HG02981 (cell line): ENCODE measurements around the gene ECI2.

Experiments
- ATAC-seq: cut with Tn5 transposase; IDR thresholded peaks from one replicate; pipeline ENCODE4 v1.9.1; 2021; ENCODE audit warnings: mild to moderate bottlenecking, moderate library complexity; ENCODE audit not compliant: unreplicated experiment

ECI2 gene

GRCh38 chr6:4134841-4135664, at the start of gene ECI2:
ECI2 (minus strand) TSS chr6:4135575; CDS start chr6:4135560, 15 bp downstream.
- ATAC-seq = peak; percentile 43

DNA sequence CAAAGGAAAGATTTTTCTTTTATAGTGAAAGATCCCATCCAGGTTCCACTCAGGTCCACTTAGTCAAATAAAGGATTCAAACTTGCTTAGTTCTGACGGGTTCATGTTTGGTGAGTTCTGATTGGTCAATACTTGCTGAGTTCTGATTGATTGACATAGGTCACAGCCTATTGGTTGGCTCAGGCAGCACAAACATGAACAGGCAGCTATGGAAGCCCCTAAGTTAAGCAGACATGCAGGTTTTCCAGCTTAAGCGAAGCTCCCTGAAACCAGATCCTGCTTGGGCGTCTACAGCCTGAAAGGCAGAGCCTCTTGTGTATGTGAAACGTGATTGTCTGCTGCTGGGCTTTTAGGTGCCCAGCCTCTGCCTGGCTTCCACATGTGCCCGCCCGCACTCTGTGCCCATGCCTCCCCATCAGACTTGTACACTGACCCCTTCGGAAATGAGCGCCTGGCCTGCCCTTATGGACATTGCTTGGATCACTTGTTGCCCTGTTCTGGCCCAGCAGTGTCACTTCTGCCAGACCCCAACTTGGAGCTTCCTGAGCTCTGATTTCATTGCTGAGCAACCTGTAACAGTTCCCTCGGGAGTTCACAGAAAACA, 45.4 kb upstream of the ECI2 start:
- ATAC-seq = no peak

DNA sequence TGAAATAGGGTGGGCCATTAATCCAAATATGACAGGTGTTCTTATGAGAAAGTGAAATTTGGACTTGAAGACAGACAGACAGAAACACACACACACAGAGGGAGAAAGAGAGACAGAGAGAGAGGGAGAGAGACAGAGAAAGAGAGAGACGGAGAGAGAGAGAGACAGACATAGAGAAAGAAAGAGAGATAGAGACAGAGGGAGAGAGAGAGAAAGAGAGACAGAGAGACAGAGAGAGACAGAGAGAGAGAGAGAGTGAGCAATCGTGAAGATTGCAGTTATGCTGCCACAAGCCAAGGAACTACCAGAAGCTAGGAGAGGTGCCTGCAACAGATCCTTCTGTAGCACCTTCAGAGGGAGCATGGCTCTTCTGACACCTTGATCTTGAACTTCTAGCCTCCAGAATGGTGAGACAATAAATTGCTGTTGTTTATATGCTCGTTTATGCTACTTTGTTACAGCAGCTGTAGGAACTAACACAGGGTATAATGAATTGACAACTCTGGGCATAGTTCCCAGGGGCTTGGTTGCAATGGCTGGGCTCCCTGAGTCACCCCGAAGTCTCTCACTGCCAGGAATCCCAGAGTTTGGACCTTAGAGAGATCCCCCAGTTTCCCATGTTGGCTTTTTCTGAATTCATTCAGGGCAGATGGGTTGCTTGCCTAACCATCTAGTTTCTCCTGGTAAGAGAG, 44.7 kb upstream of the ECI2 start:
- no peak for ATAC-seq

- no peak for ATAC-seq
Observed at GRCh38 chr6:4178737-4179333, 43.5 kb upstream of the ECI2 start.

GRCh38 chr6:4176907-4177306, 41.5 kb upstream of the ECI2 start:
- ATAC-seq = no peak

DNA sequence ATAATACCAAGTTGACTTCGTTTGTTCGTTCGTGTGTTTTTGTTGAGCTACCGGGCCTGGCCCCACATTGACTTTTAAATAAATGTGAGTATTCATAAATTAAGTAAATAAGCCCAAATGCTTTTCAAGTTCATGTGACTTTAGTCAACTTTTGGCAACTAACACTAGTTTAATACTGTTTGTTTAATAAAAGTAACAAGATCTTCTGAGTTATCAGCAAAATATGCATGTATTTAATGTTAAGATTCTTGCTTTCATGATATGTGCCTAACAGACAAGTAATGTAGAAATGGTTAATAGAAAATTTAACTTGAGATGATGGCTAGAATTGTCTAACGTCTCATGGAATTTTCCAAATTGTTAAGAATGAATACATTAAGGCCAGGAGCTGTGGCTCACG, 38.7 kb upstream of the ECI2 start:
- ATAC-seq = no peak

GRCh38 chr6:4172368-4172767, 37.0 kb upstream of the ECI2 start:
- no peak for ATAC-seq

DNA sequence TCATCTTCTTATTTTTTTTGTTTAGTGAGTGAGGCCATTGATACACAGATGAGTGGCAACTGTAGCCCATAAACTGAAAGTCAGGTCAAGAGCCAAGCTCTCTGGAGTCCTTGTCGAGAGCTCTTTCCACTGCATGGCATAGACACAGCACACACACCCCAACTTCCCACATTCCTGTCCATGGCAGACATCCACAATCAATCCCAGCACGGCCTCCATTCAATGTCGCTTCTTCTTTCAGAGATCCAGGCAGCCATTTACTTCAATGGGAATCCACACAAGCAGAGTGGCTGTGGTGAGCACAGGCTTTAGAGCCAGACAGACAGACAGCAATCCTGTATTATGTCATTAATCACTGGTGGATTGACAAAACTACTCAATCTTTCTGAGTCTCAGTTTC, 34.9 kb upstream of the ECI2 start:
- no peak for ATAC-seq

GRCh38 chr6:4169028-4169789, 33.8 kb upstream of the ECI2 start:
- ATAC-seq = no peak

- no peak for ATAC-seq
Observed at GRCh38 chr6:4167833-4168232, 32.5 kb upstream of the ECI2 start.

DNA sequence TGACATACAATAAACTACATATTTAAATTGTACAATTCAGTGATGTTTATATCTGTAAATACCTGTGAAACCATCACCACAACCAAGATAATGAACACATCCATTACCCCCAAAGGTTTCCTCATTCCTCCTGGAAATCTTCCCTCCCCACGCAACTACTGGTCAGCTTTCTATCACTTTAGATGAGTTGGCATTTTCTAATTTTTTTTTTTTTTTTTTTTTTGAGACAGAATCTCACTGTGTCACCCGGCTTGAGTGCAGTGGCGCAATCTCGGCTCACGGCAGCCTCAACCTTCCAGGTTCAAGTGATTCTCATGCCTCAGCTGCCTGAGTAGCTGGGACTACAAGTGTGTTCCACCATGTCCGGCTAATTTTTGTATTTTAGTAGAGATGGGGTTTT, 31.7 kb upstream of the ECI2 start:
- no peak for ATAC-seq

DNA sequence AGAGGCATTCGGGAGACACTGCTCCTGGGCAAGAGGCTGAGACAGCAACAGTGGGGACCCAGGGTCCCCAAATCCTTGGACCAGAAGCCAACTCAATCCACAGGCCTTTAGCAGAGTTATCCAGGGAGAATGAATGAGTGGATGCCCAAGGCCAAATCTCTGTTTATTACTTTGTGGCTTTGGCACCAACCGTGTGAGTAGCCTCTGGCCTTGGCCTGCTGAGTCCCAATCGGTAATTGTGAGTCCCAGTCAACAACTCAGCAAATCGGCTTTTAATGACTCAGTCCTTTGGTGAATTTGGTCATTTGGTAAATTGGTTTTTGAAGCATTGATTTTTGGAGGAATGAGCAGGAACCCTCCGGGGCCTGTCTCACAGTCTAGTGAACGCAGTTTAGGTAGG, 29.1 kb upstream of the ECI2 start:
- no peak for ATAC-seq

DNA sequence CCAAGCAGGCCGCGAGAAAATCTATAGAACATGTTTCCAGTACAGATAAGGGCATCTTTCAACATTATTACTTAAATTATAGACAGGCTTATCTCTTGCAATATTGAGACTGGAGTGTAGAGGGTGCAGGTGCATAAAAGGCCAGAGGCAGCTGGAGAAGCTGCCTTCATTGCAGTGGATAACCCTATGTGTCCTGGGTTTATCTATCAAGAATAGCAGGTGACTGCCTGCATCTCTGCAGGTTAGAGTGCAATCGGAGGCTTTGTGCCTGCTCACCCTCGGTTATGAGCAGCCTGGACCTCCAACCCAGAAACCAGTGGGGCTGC, 28.7 kb upstream of the ECI2 start:
- no peak for ATAC-seq

GRCh38 chr6:4163408-4164116, 28.2 kb upstream of the ECI2 start:
- no peak for ATAC-seq

GRCh38 chr6:4162370-4162769, 27.0 kb upstream of the ECI2 start:
- no peak for ATAC-seq

DNA sequence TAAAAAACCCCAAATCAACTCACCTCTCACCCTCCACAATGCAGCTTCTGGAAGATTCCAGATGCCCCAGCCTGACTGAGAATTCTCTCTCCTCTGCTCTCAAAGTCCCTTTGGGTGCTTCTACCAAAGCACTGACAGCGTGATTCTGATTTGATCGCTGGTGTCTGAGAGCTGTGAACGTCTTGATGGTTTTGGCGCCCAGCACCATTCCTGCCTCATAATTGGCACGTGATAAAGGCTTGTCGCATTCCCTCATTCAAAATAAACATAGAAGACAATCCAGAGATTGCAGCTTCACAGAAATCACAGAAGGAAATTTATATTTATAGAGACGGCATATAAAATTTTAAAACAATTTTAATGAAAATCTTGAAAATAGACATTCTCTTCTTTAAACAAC, 24.1 kb upstream of the ECI2 start:
- ATAC-seq = no peak

GRCh38 chr6:4157506-4157905, 22.1 kb upstream of the ECI2 start:
- no peak for ATAC-seq

DNA sequence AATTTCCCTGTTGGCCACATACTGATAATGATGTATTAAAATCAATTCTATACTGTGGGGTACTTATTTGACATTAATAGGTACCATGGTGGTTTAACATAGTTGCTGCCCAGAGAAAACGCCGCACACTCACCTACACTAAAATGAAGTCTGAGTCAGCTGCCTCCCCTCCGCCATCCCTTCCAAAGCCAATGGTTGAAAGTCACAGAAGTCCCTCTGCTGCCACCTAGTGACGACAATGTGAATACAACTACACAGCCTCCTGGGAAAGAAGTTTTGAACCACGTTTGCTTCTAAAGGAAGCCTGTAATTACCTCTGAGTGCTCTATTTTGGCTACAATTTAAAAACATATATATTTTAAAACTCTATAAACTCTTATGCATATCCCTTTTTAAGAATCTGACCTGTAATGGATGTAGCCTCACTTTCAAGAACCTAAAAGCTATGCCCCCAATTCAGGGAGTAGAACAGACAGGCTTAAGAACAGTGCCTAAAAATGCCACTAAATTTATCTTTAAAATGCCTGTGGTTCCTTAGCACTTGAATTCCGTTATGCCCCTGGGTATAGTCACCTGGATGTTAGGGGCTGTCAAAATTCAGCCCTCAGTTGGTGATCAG, 20.6 kb upstream of the ECI2 start:
- ATAC-seq = peak; percentile 67

DNA sequence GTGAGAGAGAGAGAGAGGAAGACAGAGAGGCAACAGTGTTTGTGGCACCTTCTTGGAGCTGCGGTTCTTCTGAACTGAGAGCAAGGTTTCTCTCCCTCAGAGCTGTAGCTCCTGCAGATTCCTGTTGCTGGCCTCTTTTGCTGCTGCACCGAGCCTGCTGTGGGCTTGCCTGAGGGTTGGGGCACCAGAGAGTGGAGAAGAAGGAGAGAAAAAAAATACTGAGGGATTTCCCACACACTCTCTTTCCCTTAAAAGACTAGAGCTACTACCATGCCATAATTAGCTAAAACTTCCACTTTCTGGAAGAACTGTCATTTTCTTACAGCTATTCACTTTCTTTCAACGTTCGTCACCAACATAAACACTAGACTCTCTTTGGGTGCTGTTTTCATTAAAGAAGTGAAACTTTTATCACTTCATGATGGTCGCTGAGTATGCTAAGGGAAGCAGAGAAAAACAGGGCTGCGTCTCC, 18.2 kb upstream of the ECI2 start:
- ATAC-seq = peak; percentile 75

DNA sequence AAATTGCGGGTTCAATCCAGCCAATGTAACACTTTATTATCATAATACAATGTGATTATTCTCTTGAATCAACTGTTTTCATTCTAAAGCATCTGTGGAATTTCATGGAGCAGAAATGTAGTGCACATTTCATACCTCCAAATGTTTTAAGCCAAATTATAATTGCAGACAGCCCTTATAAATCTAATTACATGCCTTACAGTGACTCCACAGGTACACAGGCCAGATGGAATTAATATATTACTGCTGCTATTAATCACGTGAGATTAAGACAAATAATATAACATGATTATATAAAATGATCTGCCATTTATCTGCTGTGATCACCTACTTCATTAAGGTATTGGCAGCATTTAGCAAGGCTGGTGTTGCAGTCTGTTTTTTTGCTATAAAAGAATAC, 9.7 kb upstream of the ECI2 start:
- no peak for ATAC-seq
